Peyer's patch (tissue), 4 donors: ENCODE measurements around the gene VNN1. TPM values are rescaled to one million over a fixed set of nuclear protein-coding genes. Genes with fewer than 3 reads are reported as not detected.
A peak's percentile ranks its signal among the peaks of the same experiment; 100 is the strongest.

Experiments
- DNase-seq, 3 donors: peaks; one replicate each; pipeline ENCODE4 v3.0.0-alpha.2; 2017 to 2019
- H3K27ac ChIP-seq, 4 donors: fragments of 200-600 bp; sonication (generic); one replicate each; pipeline ENCODE4 v1.5.1; 2016 to 2019
- H3K27me3 ChIP-seq, 2 donors: fragments of 200-600 bp; sonication (generic); one replicate each; pipeline ENCODE4 v1.5.1; 2019
- H3K36me3 ChIP-seq, 3 donors: fragments of 200-600 bp; sonication (generic); one replicate each; pipeline ENCODE4 v1.5.1; 2016 to 2019
- H3K4me1 ChIP-seq, 4 donors: fragments of 200-600 bp; sonication (generic); one replicate each; pipeline ENCODE4 v1.5.1; 2016 to 2019
- H3K4me3 ChIP-seq, 4 donors: fragments of 200-600 bp; sonication (generic); 1 replicate in 3 of 4; 2 replicates in 1 of 4; pipeline ENCODE4 v1.5.1; 2016 to 2019; ENCODE audit warnings: mild to moderate bottlenecking in 1 of 4
- H3K9me3 ChIP-seq, 4 donors: fragments of 200-600 bp; sonication (generic); one replicate each; pipeline ENCODE4 v1.5.1; 2016 to 2019; ENCODE audit warnings: mild to moderate bottlenecking in 1 of 4
- POLR2A ChIP-seq, 2 donors: fragments of 450-650 bp; IDR thresholded peaks; one replicate each; pipeline ENCODE4 v1.5.1; 2017; ENCODE audit warnings: antibody characterized with exemption in 2 of 2, mild to moderate bottlenecking in 2 of 2, moderate library complexity in 2 of 2
- total RNA-seq, 4 donors: library from RNA; depleted of rRNA; stranded (reverse); fragments of >200 nt; gene quantifications; one replicate each; pipeline ENCODE4 v1.1.0, GENCODE V29; 2016
- TF ChIP-seq, protein P1 (sequence below), 6 experiments: fragments of 450-650 bp in 4 of 6; fragments of 200-600 bp in 2 of 6; sonication (generic) in 1 of 6; IDR thresholded peaks; one replicate each; pipeline ENCODE4 v1.5.1; 2017 to 2019; ENCODE audit warnings: antibody characterized with exemption in 6 of 6, mild to moderate bottlenecking in 3 of 6, moderate library complexity in 1 of 6

The VNN1 gene
- total RNA-seq, 4 donors from 2014 or later, result 4.1 to 296 (median 96.2) TPM

DNA sequence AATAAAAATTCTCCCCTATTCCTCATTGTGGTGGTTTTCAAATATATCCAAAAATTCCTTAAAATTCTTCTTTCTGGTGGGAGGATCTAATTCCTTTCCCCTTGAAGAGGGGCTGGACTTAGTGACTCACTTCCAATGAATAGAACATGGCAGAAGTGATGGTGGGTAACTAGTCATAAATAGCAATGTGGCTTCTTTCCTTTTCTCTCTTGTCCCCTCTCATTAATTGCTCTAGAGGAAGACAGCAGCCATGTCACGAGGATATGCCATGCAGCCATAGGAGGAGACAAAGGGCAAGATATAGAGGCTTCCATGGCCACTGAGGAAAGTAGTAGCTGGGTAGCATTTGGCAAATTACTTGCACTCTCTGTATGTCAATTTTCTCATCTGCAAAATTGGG is 38.0 kb upstream of the VNN1 start:
- no peak for TF ChIP-seq POLR2A (IDR thresholded peaks at IDR 0.05)
- TF ChIP-seq, protein P1, sequence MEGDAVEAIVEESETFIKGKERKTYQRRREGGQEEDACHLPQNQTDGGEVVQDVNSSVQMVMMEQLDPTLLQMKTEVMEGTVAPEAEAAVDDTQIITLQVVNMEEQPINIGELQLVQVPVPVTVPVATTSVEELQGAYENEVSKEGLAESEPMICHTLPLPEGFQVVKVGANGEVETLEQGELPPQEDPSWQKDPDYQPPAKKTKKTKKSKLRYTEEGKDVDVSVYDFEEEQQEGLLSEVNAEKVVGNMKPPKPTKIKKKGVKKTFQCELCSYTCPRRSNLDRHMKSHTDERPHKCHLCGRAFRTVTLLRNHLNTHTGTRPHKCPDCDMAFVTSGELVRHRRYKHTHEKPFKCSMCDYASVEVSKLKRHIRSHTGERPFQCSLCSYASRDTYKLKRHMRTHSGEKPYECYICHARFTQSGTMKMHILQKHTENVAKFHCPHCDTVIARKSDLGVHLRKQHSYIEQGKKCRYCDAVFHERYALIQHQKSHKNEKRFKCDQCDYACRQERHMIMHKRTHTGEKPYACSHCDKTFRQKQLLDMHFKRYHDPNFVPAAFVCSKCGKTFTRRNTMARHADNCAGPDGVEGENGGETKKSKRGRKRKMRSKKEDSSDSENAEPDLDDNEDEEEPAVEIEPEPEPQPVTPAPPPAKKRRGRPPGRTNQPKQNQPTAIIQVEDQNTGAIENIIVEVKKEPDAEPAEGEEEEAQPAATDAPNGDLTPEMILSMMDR (IDR thresholded peaks at IDR 0.05), result no peak
- Histone ChIP-seq H3K36me3 (no peaks in the 10 kb centered on the region), H3K9me3 (no peaks in the 10 kb centered on the region), H3K4me1 (peaks cover 0 to 12% (median 0%) of the 10 kb centered on the region in 4 donors), H3K27ac (peak overlapping the region in 1 of 4 donors; percentile 55), H3K27me3 (no peaks in the 10 kb centered on the region), H3K4me3 (no peak overlapping the region)
- no peak for DNase-seq

DNA sequence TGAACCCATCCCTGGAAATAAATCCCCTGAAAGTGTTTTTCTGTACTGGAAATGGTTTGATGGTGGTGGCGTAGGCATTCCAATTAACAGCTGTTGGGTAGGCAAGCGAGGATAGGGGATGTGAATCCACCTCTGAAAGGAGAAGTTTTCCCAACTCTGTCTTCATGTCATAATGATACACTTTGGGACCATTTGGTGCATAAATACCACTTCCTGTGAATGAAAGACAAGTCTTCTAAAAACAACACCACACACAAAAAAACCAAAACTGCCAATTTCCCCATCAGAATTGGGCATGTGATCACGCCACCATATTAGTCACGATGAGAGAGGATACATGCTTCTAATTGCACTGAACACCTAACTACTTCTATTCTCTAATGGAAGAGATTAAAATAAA is 37.5 kb upstream of the VNN1 start:
- no peak for DNase-seq
- no peak for TF ChIP-seq POLR2A (IDR thresholded peaks at IDR 0.05)
- TF ChIP-seq, protein P1 (IDR thresholded peaks at IDR 0.05), result no peak
- Histone ChIP-seq H3K36me3 (no peaks in the 10 kb centered on the region), H3K4me3 (peak overlapping the region in 1 of 4 donors; percentile 4), H3K27ac (peak overlapping the region in 1 of 4 donors; percentile 55), H3K4me1 (peaks cover 0 to 12% (median 0%) of the 10 kb centered on the region in 4 donors), H3K9me3 (no peaks in the 10 kb centered on the region), H3K27me3 (no peaks in the 10 kb centered on the region)

DNA sequence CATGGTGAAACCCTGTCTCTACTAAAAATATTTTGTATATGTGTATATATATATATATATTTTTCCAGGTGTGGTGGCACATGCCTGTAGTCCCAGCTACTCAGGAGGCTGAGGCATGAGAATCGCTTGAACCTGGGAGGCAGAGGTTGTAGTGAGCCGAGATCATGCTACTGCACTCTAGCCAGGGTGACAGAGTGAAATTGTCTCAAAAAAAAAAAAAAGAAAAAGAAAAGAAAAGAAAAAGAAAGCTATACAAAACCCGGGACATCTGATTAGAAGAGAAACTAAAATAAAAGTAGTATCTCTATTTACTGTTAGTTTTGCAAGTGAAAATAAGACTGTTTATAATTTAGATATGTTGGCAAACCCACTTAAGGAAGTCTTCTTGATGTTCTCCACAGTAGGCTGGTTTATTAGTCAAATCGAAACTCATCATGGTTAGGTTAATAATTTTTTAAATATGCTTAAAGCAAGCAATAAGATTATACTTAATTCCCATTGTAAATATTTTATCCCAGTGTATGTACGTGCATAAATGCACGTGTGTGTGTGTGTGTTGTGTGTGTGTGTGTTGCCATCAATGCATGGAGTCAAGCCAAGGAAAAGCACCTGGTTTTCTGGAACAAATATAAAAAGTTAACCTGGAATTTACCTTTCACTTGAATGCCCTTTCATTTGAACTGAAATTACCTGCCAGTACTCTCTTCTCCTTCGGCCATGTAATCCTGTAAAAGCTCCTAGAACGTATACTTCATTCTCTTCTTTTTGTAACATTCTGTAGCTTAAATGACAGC is 36.8 kb upstream of the VNN1 start:
- Histone ChIP-seq H3K27me3 (no peaks in the 10 kb centered on the region), H3K9me3 (no peaks in the 10 kb centered on the region), H3K36me3 (no peaks in the 10 kb centered on the region), H3K4me3 (peak overlapping the region in 1 of 4 donors; percentile 4), H3K27ac (peak overlapping the region in 1 of 4 donors; percentile 55), H3K4me1 (peaks cover 0 to 12% (median 0%) of the 10 kb centered on the region in 4 donors)
- DNase-seq, result no peak
- TF ChIP-seq, protein P1 (IDR thresholded peaks at IDR 0.05), result no peak
- TF ChIP-seq POLR2A (IDR thresholded peaks at IDR 0.05), result no peak

DNA sequence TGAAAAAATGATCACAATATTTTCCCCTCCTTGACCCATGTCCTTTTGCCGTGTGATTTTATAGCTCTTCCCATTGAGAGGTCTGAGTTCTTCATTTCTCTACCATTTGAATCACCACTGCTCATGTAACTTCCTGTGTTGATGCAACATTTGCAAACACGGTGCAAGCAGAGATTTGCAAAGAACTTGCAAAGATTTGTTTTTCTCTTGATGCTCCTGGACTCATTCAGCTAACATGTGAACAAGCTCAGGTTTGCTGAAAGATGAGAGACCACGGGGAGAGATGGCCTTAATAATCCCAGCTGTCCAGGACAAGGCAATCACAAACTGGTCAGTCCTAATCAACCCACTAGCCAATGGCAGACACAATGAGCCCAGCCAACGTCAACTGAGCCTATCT is 35.3 kb upstream of the VNN1 start:
- Histone ChIP-seq H3K36me3 (no peaks in the 10 kb centered on the region), H3K9me3 (no peaks in the 10 kb centered on the region), H3K4me1 (peaks cover 0 to 12% (median 0%) of the 10 kb centered on the region in 4 donors), H3K27me3 (no peaks in the 10 kb centered on the region), H3K27ac (no peak overlapping the region), H3K4me3 (no peak overlapping the region)
- TF ChIP-seq, protein P1 (IDR thresholded peaks at IDR 0.05), result no peak
- TF ChIP-seq POLR2A (IDR thresholded peaks at IDR 0.05), result no peak
- DNase-seq, result no peak

DNA sequence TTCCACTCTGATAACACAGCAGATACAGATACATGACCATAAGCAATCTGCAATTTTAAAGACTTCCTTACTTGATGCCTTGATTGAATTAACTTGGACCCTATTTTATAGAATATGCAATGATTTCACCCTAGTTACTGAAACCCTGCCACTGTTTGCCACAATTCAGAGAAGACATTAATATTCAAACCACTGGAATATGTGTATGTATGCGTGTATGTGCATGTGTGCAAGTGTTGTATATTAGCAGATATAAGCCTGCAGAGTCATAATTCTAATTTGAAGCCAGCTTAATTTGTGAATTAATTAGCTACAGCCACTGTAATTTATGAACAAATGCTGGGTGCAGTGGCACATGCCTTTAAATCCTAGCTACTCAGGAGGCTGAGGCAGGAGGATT is 34.6 kb upstream of the VNN1 start:
- Histone ChIP-seq H3K9me3 (no peaks in the 10 kb centered on the region), H3K4me1 (peaks cover 0 to 12% (median 0%) of the 10 kb centered on the region in 4 donors), H3K36me3 (no peaks in the 10 kb centered on the region), H3K27me3 (no peaks in the 10 kb centered on the region), H3K27ac (no peak overlapping the region), H3K4me3 (no peak overlapping the region)
- no peak for DNase-seq
- TF ChIP-seq POLR2A (IDR thresholded peaks at IDR 0.05), result no peak
- TF ChIP-seq, protein P1 (IDR thresholded peaks at IDR 0.05), result no peak
